Measurements from ENCODE around the gene CYP26B1. TPM values are rescaled to one million over a fixed set of nuclear protein-coding genes. Genes with fewer than 3 reads are reported as not detected.

CYP26B1 gene
- total RNA-seq, 1 experiment from 2014 or later: 3.9 TPM

GRCh38 chr2:72109291-72109690 lies 38.4 kb downstream of the CYP26B1 start:
- intact Hi-C loops (cut with micrococcal nuclease): no loop called here
- H3K4me2 ChIP-seq (ENCODE audit: low read length): no peak overlapping the region
- H3K9ac ChIP-seq (ENCODE audit: low read length): no peak overlapping the region
- no peaks in the 10 kb centered on the region for H3F3A ChIP-seq (ENCODE audit: low read length, unreplicated experiment)
- no peaks in the 10 kb centered on the region for H3K9me3 ChIP-seq (ENCODE audit: low read length)
- no peaks in the 10 kb centered on the region for H3K9me2 ChIP-seq (replicated peaks; ENCODE audit: low read length)
- H3K79me2 ChIP-seq (ENCODE audit: low read length): no peaks in the 10 kb centered on the region
- H3K4me3 ChIP-seq (ENCODE audit: low read length): no peak overlapping the region
- ATAC-seq: no peak
- BruUV-seq (replicated peaks): no TSS peak
- TF ChIP-seq EZH2phosphoT487 (IDR thresholded peaks at IDR 0.05; ENCODE audit: borderline replicate concordance, low read length) (no peak), EZH2 (IDR thresholded peaks at IDR 0.05; ENCODE audit: low read length, unreplicated experiment) (no peak), CTCF (conservative IDR thresholded peaks at IDR 0.05; ENCODE audit: low read depth, low read length) (no peak)
- ChIA-PET POLR2A (ENCODE audit: unreplicated experiment) (no interaction called here), CTCF (no interaction called here)
- H2AFZ ChIP-seq (ENCODE audit: low read length): no peak overlapping the region
- no peaks in the 10 kb centered on the region for H4K20me1 ChIP-seq (ENCODE audit: low read length)
- H3K27me3 ChIP-seq (ENCODE audit: low read length): no peaks in the 10 kb centered on the region
- no peaks in the 10 kb centered on the region for H3K36me3 ChIP-seq (ENCODE audit: low read depth, low read length)
- H3K4me1 ChIP-seq (ENCODE audit: insufficient read depth, low read length): peaks cover 32% of the 10 kb centered on the region
- DNase-seq: no peak
- H3K27ac ChIP-seq (ENCODE audit: low read length): no peak overlapping the region

GRCh38 chr2:72108121-72108520 lies 39.5 kb downstream of the CYP26B1 start:
- peak overlapping the region; percentile 36 for H3K4me2 ChIP-seq (ENCODE audit: low read length)
- no peaks in the 10 kb centered on the region for H3F3A ChIP-seq (ENCODE audit: low read length, unreplicated experiment)
- H3K9ac ChIP-seq (ENCODE audit: low read length): no peak overlapping the region
- H2AFZ ChIP-seq (ENCODE audit: low read length): 0 out of 2 replicates have a peak overlapping the region, but pooled peaks have one; percentile 16
- no peaks in the 10 kb centered on the region for H3K9me3 ChIP-seq (ENCODE audit: low read length)
- peaks cover 29% of the 10 kb centered on the region for H3K4me1 ChIP-seq (ENCODE audit: insufficient read depth, low read length)
- intact Hi-C loops (cut with micrococcal nuclease): no loop called here
- no peaks in the 10 kb centered on the region for H4K20me1 ChIP-seq (ENCODE audit: low read length)
- ChIA-PET CTCF (no interaction called here), POLR2A (ENCODE audit: unreplicated experiment) (no interaction called here)
- H3K27ac ChIP-seq (ENCODE audit: low read length): no peak overlapping the region
- no peaks in the 10 kb centered on the region for H3K79me2 ChIP-seq (ENCODE audit: low read length)
- no peaks in the 10 kb centered on the region for H3K36me3 ChIP-seq (ENCODE audit: low read depth, low read length)
- BruUV-seq (replicated peaks): no TSS peak
- TF ChIP-seq CTCF (conservative IDR thresholded peaks at IDR 0.05; ENCODE audit: low read depth, low read length): no peak
- TF ChIP-seq EZH2phosphoT487 (IDR thresholded peaks at IDR 0.05; ENCODE audit: borderline replicate concordance, low read length): no peak
- no peak for TF ChIP-seq EZH2 (IDR thresholded peaks at IDR 0.05; ENCODE audit: low read length, unreplicated experiment)
- DNase-seq (peak; percentile 67), ATAC-seq (peak; percentile 39)
- H3K27me3 ChIP-seq (ENCODE audit: low read length): peaks cover 2% of the 10 kb centered on the region; the same call in 1 of the 2 replicates
- H3K4me3 ChIP-seq (ENCODE audit: low read length): no peak overlapping the region
- no peaks in the 10 kb centered on the region for H3K9me2 ChIP-seq (replicated peaks; ENCODE audit: low read length)

- Histone ChIP-seq H3K9ac (ENCODE audit: low read length) (no peak overlapping the region), H3K9me2 (replicated peaks; ENCODE audit: low read length) (no peaks in the 10 kb centered on the region), H3K79me2 (ENCODE audit: low read length) (no peaks in the 10 kb centered on the region), H4K20me1 (ENCODE audit: low read length) (no peaks in the 10 kb centered on the region), H3K9me3 (ENCODE audit: low read length) (no peaks in the 10 kb centered on the region), H3K27me3 (ENCODE audit: low read length) (peaks cover 13% of the 10 kb centered on the region; the same call in 1 of the 2 replicates), H3K4me1 (ENCODE audit: insufficient read depth, low read length) (peaks cover 18% of the 10 kb centered on the region), H3K4me3 (ENCODE audit: low read length) (no peak overlapping the region), H3K4me2 (ENCODE audit: low read length) (no peak overlapping the region), H3F3A (ENCODE audit: low read length, unreplicated experiment) (no peaks in the 10 kb centered on the region), H2AFZ (ENCODE audit: low read length) (peak overlapping the region; percentile 37), H3K36me3 (ENCODE audit: low read depth, low read length) (no peaks in the 10 kb centered on the region), H3K27ac (ENCODE audit: low read length) (no peak overlapping the region)
- no TSS peak for BruUV-seq (replicated peaks)
- TF ChIP-seq EZH2phosphoT487 (IDR thresholded peaks at IDR 0.05; ENCODE audit: borderline replicate concordance, low read length) (no peak), CTCF (conservative IDR thresholded peaks at IDR 0.05; ENCODE audit: low read depth, low read length) (no peak), EZH2 (IDR thresholded peaks at IDR 0.05; ENCODE audit: low read length, unreplicated experiment) (no peak)
- intact Hi-C loops (cut with micrococcal nuclease): no loop called here
- CTCF ChIA-PET: no interaction called here
- DNase-seq: no peak
- POLR2A ChIA-PET (ENCODE audit: unreplicated experiment): no interaction called here
- ATAC-seq: no peak
Measured at GRCh38 chr2:72106978-72107377, 40.7 kb downstream of the CYP26B1 start.

All from PC-3 (cell line).